ENCODE measurements around the gene SH2D3A. TPM values are rescaled to one million over a fixed set of nuclear protein-coding genes. Genes with fewer than 3 reads are reported as not detected.

The SH2D3A gene
- total and polyA plus RNA-seq, 2 of the 8 experiments (the other 6 are each of a cell fraction or from before 2014, with no cell fraction given) = 14.5 to 22.1 TPM

DNA sequence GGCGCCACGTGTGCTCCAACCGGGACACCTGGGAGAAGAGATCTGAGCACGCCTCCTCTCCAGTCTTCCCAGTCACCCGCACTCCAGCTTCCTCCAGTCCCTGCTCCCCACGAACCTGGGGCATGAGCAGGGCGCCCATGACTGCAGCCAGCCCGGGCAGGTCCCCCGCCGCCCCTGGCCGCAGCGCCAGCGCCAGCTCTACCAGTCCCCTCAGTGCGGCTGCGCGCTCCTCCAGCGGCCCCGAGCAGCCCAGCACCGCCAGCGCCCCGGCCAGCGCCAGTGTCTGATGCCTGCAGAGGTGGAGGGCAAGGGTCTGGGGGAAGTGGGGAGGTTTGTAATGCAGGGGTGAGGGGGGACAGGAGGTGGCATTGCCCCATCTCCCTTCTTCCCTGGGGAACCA lies 13.1 kb downstream of the SH2D3A start (continued):
- TF ChIP-seq ASH2L (IDR thresholded peaks at IDR 0.05; ENCODE audit: low read length) = no peak
- no peak for TF ChIP-seq JUND (IDR thresholded peaks at IDR 0.05; ENCODE audit: low read length)
- no peak for TF ChIP-seq SIRT6 (IDR thresholded peaks at IDR 0.05; ENCODE audit: low read length)
- no peak for TF ChIP-seq TCF12 (IDR thresholded peaks at IDR 0.05; ENCODE audit: low read depth, low read length)
- TF ChIP-seq, protein P1, sequence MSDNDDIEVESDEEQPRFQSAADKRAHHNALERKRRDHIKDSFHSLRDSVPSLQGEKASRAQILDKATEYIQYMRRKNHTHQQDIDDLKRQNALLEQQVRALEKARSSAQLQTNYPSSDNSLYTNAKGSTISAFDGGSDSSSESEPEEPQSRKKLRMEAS (IDR thresholded peaks at IDR 0.05) = no peak
- TF ChIP-seq CHD7 (IDR thresholded peaks at IDR 0.05; ENCODE audit: insufficient replicate concordance, low read length) = no peak
- no peak for TF ChIP-seq GABPA (IDR thresholded peaks at IDR 0.05; ENCODE audit: borderline replicate concordance, insufficient read depth, low read length)
- TF ChIP-seq SAP30 (IDR thresholded peaks at IDR 0.05; ENCODE audit: insufficient read depth, insufficient replicate concordance, low read length) = no peak
- TF ChIP-seq HDAC6 (IDR thresholded peaks at IDR 0.05; ENCODE audit: low read depth, low read length) = no peak

All from H1 (cell line).